PC-3 (cell line): ENCODE results near the gene LUC7L3.

ENCODE experiments used
- CTCF ChIP-seq: fragments of 300-600 bp; sonication (generic); conservative IDR thresholded peaks from 2 replicates; pipeline ENCODE4 v1.5.1; 2017; ENCODE audit warnings: antibody characterized with exemption, low read depth, mild to moderate bottlenecking, low read length
- EZH2 ChIP-seq: fragments of 300-600 bp; sonication (generic); IDR thresholded peaks from one replicate; pipeline ENCODE4 v1.6.1; 2017; ENCODE audit warnings: antibody characterized with exemption, mild to moderate bottlenecking, low read length; ENCODE audit not compliant: unreplicated experiment

GRCh38 chr17:50771991-50772785 is 52.8 kb downstream of the LUC7L3 start:
- no peak for TF ChIP-seq CTCF
- TF ChIP-seq EZH2: no peak
